ENCODE measurements around the gene CDYL.
"Not testable (repeated sequence)": the region's sequence is repeated elsewhere in the genome, so short reads cannot be mapped to it uniquely, and the experiment has no call there.

The CDYL gene

DNA sequence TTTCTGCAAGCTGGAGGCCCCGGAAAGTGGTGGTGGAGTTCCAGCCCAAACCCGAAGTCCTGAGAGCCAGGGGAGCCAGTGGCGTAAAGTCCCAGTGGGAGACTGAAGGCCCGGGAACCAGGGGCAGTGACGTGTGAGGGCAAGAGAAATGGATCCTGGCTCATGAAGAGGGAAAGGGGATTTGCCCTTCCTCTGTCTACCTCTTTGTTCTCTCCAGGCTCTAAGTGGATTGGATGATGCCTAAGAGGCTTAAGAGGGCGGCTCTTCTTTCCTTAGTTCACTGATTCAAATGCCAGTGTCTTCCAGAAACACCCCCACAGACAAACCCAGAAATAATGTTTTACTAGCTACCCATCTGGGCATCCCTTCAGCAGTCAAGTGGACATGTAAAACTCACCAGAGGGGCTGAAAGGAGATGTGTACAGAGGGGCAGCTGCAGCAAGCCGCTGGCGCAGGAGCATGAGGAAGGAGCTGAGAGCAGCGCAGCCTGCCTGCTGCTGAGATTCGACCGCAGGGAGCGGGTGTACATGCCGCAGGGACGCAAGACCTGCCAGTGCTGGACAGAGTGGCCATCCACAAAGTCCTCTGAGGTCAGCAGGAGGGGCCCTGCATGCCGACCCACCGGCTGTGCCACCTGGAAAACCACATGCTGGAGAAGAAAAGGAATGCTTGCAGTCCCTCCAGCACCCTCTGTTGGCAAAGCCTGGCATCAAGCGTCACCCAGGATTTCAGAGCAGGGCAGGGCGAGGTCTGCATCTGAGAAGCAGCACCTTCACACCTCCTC is 29.5 kb downstream of the CDYL start:
- DNase-seq: no peak

DNA sequence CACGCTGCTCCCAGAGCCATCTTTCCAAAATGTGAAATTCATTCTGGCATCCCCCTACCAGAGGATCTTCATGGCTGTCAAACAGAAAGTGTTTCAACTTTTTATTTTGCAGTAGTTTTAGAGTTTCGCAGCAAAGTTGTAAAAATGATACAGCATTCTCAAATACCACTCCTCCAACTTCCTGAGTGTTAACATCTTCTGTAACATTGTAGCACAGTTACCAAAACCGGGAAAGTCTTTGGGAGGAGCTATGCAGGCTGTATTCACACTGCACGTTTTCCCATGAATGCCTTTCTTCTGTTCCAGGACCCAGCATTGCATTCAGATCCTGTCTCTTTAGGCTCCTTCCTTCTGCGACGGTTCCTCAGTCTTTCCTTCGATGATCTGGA is 30.1 kb downstream of the CDYL start:
- DNase-seq: no peak

DNA sequence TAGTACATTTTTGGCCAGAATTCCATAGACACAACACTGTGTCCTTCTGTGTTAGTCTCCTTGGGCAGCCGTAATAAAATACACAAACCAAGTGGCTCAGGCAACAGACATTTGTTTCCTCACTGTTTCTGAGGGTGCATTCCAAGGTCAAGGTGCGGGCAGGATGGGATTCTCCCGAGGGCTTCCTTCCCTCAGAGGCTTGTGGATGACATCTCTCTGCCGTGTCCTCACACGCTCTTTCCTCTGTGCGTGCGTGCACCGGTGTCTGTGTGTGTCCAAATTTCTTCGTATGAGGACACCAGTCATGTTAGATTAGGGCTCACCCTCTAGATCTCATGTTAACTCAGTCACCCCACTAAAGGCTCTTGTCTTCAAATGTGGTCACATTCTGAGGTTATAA is 30.6 kb downstream of the CDYL start:
- no peak for DNase-seq

DNA sequence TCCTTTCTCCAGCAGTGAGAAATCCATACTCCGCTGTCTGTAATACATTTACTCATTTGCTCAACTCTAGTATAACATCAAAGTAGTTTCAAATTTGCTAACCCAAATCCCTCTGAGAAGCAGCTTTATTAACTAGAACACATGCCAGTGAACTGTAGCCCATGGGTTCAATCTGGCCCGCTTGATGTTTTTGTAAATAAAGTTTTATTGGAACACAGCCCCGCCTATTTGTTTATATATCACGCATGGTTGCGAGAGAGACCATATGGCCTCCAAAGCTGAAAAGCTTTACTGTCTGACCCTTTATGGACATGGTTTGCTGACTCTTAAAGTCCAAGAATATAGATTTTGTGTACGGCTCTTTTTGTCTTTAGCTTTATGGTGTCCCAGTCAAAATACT is 32.2 kb downstream of the CDYL start:
- no peak for DNase-seq

DNA sequence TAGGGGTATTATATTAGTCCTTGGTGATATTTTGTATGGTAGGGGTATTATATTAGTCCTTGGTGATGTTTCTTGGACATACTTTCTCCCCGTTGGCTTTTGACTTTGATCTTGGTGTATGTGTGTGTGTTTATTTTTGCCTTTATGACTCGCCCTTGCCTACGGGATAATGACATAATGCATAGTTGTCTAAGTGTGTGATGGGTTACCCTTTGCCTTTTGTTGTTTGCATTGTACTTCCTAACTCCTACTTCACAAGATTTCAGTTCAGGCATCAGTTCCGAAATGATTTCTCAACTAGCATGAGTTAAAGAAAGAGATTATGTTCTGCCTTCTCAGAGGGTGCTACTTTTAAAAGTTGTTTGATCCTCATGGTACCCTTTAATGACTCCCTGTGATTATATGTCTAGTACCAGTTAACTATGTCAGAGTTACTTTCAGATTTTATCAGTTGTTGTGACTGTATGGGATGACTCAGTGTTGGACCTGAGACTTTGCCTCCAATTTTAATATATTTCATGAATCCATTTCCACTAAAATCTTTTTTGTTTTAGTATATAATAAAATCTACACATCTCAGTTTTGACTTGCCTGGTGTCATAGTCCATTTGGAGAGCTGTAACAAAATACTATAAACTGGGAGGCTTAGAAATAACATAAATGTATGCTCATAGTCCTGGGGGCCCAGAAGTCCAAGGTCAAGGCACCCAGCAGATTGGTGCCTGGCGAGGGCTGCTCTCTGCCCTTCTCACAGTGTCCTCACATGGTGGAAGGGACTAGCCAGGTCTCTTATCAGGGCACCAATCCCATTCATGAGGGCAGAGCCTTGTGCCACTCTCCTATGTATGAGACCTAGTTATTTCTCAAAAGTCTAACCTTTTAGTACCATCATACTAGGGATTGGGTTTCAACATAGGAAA is 34.1 kb downstream of the CDYL start:
- no peak for DNase-seq

DNA sequence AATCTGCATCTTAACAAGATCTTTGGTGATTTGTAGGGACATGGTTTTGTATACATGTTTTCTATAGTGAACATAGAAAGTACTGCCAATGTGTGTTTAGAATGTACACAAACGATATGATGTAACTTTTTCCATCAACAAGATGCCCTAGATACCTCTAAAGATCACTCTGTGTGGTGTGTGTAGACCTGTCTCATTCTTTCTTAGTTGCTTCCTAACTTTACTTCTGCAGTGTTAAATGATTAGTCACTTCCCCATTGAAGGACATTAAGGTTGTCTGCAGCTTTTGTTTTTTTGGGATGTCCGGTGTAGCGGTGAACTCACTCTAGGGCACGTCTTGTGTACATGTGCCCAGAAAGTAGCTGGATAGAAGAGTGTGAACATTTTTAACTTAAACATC is 35.9 kb downstream of the CDYL start:
- DNase-seq: no peak

DNA sequence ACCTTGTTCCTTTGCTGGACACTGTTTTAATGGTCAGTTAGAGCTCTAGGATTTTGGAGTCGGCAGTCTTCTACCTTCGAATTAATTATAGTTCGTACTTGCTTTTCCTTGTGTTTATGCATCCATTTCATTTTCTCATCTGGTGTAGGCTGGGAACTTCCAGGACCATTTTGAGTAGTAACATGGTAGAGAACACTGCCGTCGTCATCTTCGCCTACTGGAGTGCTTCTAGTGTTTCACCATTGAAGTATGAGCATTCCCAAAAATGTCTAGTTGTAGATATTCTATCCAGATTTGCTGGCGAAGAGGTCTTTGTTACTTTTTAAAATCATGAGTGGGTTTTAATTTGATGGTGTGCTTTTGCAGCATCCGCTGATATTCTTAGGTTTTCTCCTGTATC is 36.9 kb downstream of the CDYL start:
- DNase-seq: no peak

DNA sequence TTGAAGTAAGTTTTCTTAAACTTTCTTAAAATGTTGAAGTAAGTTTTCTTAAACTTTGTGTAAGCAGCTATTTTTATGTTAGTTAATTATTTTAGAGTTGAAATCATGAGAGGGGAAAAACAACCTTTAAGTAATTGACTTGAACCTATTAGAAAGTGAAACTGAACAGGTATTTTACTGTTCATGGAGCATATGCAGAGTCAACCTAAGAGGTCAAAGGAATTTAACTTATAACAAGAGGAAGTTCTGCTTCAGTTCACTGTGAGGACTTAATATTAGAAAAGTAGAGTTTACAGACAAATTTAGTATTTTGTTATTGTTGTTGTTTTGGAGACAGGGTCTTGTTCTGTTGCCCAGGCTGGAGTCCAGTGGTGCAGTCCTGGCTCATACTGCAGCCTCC is 38.0 kb downstream of the CDYL start:
- no peak for DNase-seq

DNA sequence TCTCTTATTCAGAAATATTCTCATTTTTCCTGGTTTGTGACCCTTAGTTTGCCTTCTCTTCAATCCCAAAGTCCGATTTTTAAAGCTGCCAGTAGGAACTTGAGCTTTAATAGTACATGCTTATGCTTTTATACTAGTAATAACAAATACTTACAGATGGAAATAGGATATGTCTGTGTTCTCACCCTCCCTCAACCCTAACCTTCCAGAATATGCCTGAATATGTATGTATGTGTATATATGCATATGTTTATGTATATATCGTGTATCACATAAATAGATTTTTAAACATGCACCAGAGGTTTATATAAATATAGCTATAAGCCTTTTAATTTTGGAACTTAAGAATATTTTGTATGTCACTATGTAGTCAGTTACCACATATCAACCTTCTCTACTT is 38.8 kb downstream of the CDYL start:
- no peak for DNase-seq

DNA sequence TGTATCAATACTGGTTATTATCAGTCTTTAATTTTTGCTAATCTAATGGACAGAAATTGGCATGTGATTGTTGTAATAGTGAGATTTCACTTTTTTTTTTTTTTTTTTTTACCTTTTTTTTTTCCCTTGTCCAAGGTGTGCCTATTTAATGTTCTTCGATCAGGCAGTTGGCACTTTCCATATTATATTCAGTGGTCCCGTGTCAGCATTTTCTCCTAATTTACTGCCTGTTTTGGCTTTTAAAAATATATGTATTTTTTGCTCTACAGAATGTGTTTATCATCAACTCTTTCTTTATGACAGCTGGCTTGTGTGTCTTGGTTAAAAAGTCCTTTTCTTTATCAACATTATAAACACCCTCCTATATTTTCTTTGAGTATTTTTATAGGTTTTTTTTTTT is 39.4 kb downstream of the CDYL start:
- DNase-seq: no peak

DNA sequence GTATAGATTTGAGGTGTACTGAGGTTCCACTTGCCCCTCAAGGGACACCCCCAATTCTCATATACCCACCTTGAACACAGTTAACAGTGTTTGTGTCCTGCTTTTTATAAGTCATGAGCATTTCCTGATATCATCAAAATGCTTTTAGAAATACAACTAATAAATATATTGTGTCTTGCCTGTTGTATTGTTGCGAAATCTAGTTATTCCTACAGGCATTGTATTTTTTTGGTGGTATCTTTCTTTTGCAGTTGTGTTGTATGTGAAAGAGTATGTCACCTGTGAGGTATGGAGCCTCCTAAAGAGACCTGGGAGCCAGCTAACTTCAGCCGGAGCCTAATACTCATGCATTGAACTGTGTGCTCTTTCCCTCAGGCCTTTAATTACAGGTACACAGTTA is 40.7 kb downstream of the CDYL start:
- no peak for DNase-seq

DNA sequence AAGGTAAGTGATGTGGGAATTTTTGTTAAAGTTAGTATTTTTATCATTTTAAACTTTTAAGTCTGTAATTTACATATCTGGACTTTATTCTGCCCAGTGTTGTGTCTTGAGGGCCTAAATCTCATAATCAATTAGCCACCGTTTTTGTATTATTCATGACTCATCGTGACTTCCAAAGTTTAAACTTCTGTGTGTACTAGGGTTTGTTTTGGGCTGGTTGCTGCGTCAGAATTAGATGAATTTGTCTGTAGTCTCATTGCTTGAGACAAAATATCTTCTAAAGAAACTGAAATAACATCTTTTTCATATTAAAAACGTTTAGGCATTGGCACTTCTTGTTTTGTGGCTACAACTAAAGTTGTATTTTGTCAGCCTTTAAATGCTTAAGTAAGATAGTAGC is 41.3 kb downstream of the CDYL start:
- no peak for DNase-seq

DNA sequence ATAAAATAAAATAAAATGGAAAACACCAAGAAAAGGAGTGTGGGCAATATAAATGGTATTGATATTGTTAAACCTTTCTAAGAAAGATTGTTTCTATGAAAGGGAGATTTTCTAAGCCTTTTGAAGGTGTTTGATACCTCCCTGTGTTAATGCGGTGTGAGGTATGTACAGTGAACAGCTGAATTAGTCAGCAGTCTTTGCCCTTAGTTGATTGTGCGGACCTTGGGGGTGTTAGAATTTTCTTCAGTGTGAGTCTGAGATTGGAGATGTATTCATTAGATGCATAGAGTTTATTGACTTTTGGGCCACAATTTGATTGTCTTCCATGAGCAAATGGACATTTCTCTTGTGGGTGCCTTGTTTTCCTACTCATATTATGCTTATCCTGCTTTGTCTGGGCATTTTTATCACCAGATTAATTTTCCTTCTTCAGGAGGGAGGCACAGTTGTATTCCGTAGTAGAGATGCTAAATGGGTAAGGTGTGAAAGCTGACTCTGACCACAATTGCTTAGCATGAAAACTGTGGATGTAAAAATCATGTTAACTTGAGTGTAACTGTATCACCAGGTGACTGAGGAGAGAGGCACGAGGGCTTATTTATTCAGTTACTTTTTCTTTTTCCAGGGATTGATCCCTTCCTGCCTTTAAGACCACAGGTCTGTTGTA is 42.2 kb downstream of the CDYL start:
- DNase-seq: no peak

DNA sequence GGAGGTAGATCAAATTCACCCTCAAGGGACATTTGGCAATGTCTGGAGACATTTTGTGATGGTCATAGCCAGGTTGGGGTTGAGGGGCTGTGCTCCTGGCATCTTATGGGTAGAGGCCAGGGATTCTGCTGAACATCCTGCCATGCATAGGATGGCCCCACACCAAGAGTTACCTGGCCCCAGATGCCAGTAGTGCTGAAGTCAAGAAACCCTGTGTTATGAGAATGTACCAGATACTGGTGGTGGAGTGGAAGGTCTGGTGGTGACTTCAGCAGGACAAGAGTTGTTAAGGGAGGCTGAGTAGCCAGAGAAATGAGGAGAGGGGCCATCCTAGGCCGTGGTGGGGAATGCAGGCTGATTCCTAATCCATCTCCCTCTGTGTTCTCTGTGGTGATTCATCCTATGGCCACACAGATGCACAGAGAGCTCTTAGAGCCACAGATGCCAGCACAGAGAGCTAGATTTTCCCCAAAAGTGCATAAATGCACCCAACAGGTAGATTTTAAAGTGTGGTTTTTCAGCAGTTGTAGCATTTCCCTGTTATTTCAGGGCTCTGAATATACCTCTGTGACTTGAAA is 43.6 kb downstream of the CDYL start:
- no peak for DNase-seq

DNA sequence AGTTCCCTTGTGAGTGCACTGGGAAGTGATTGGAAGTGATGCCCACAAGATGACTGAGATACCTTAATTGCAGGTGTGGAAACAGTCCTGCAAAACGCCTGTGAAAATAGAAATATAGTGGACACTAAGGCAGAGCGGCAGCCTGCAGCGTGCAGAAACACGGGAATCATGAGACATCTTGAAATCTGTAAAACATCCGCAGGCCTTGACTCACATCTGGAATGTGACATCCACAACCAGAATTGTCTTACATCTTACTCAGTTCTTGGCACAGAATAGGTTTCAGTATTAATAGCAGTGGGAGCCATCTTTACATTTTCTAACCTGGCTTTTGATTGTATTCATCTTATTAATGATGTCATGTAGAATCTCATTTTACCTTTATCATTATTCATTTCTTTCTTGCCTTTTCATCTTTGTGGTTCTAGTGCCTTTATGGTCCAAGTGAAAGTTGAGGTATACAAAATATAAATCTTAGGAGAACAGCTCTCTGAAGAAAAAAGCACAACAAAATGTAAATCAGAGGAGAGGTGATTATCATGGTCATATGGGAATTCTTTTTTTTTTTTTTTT is 44.6 kb downstream of the CDYL start:
- no peak for DNase-seq

DNA sequence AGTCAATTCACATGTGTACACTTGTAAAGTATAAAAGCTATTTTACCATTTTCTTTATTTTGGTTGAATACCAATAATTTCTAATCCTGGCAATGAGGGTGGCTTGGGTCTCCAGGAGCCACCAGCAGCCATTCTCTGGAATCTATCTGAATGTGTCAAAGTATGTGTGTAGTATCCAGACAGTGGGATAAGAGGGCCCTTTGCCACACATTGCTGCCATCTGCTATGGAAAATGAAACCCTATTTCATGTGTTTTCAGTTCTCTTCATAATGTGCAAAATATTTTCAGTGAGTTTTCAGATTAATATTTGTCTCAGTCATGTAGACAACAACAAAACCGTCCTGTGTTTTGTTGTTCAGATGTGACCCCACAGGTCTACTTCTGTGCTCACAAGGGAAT is 46.3 kb downstream of the CDYL start:
- no peak for DNase-seq

DNA sequence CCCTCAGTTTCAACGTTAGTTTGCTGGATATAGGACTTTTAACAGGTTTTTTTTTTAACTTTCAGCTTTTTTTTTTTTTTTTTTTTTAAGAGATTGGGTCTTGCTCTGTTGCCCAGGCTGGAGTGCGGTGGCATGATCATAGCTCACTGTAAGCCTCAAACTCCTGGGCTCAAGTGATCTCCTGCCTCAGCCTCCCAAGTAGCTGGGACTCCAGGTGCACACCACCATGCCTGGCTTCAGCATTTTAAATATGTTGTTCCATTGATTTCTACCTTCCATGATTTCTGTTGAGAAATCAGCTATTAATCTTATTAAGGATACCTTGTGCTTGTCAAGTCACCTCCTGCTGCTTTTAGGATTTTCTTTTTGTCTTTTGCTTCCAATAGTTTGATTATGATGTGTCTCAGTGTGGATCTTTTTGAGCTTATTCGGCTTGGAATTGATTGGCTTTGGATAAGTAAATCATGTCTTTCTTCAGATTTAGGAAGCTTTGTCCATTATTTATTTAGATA is 52.0 kb downstream of the CDYL start:
- DNase-seq: no peak

DNA sequence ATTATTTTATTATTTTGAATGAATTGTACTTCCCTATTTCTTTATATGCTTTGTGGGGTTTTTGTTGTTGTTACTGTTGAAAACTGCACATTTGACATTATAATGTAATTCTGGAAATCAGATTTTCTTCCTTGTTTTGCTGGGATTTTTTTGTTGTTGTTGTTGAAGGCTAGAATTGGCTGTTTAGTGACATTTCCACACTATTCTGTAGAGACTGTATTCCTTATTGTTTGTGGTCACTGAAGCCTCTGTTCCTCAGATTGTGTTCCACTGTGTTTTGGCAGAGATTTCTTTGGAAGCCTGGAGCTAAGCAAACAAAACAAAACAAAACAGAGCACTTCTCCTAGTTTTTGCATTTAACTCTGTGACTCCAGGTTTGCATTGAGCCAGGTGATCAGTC is 52.9 kb downstream of the CDYL start:
- no peak for DNase-seq

DNA sequence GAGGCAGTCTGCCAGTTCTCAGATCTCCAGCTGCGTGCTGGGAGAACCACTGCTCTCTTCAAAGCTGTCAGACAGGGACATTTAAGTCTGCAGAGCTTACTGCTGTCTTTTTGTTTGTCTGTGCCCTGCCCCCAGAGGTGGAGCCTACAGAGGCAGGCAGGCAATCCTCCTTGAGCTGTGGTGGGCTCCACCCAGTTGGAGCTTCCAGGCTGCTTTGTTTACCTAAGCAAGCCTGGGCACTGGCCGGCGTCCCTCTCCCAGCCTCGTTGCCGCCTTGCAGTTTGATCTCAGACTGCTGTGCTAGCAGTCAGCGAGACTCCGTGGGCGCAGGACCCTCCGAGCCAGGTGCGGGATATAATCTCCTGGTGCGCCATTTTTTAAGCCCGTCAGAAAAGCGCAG is 59.3 kb downstream of the CDYL start:
- DNase-seq: not testable (repeated sequence)

DNA sequence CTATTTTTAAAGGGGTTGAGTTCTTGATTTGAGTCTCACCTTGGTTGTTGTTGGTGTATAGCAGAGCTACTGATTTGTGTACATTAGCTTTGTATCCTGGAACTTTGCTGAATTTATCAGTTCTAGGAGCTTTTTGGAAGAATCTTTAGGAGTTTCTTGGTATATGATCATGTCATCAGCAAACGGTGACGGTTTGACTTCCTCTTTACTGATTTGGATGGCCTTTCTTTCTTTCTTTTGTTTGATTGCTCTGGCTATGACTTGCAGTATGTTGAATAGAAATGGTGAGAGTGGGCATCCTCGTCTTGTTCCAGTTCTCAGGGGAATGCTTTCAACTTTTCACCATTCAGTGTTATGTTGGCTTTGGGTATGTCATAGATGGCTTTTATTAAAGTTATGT is 64.0 kb downstream of the CDYL start:
- DNase-seq: no peak

DNA sequence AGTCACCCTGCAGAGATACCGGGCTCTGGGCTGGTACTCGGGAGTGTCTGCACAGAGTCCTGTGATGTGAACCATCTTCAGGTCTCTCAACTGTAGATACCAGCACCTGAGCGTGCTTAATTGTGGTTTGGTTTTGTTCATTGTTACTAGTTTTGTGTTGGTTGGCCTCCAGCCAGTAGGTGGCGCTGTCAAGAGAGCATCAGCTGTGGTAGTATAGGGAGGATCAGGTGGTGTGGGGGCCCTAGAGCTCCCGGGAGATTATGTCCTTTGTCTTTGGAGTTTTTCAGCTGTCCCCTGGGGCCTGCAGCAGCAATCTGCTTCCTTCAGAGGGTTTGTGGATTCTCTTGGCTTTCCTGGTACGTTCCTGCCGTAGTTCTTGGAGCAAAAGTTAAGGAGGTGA is 67.9 kb downstream of the CDYL start:
- no peak for DNase-seq

DNA sequence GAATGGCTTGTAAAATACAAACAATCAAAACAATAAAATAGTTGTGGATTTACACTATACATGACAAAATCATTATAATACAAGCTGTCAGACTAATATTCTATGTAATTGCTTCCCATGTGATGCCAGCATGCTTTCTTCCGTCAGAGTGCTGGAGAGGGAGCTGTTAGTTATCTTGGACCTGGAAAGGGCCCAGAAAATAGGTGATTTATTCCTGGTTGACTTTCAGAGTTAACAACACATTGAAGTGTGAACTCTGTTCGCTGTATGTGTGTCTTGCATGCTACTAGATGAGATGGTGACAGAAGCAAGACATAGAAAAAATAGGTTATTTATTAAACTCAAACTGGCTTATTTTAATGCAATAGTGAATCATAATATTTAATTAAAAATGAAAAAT is 70.2 kb downstream of the CDYL start:
- DNase-seq: no peak

All from SIG-M5 (cell line).